MCF 10A (cell line): Measurements from ENCODE around the gene CFAP100. TPM values are rescaled to one million over a fixed set of nuclear protein-coding genes. Genes with fewer than 3 reads are reported as not detected.

Experiments
- BruUV-seq: library from RNA; stranded (reverse); fragments of 400-500 nt; replicated peaks from 2 replicates; lab custom pipeline; 2021; lab: Mats Ljungman, UMichigan
- CTCF ChIA-PET: fragments of 300-600 bp; sonication (Branson Sonifier 250); formaldehyde crosslinking; extraction: SDS; loops from one replicate; lab custom pipeline; 2021; ENCODE audit warnings: antibody characterized with exemption, inconsistent platforms; lab: Yijun Ruan, JAX
- POLR2A ChIA-PET: fragments of 300-600, 350-650 bp; sonication (Branson Sonifier 250); formaldehyde crosslinking; extraction: SDS; loops from one replicate; lab custom pipeline; 2020; ENCODE audit warnings: antibody characterized with exemption, inconsistent platforms; lab: Yijun Ruan, JAX
- DNase-seq: peaks from one replicate; pipeline ENCODE4 v3.0.0-alpha.2; 2018; ENCODE audit not compliant: unreplicated experiment
- H3K27ac Mint-ChIP-seq: one replicate; pipeline ENCODE4 v1.8.0; 2022; ENCODE audit warnings: mild to moderate bottlenecking, low read depth, mixed read lengths; ENCODE audit not compliant: unreplicated experiment
- H3K27me3 Mint-ChIP-seq: one replicate; pipeline ENCODE4 v1.8.0; 2022; ENCODE audit warnings: mixed read lengths; ENCODE audit not compliant: insufficient read depth, unreplicated experiment
- H3K36me3 Mint-ChIP-seq: one replicate; pipeline ENCODE4 v1.8.0; 2022; ENCODE audit warnings: mild to moderate bottlenecking, moderate library complexity, mixed read lengths; ENCODE audit not compliant: insufficient read depth, unreplicated experiment
- H3K4me1 Mint-ChIP-seq: one replicate; pipeline ENCODE4 v1.8.0; 2022; ENCODE audit warnings: mixed read lengths; ENCODE audit not compliant: insufficient read depth, unreplicated experiment
- H3K4me3 Mint-ChIP-seq: one replicate; pipeline ENCODE4 v1.8.0; 2022; ENCODE audit warnings: mild to moderate bottlenecking, moderate library complexity, mixed read lengths; ENCODE audit not compliant: unreplicated experiment
- H3K9me3 Mint-ChIP-seq: one replicate; pipeline ENCODE4 v1.8.0; 2022; ENCODE audit warnings: mixed read lengths; ENCODE audit not compliant: unreplicated experiment
- CTCF ChIP-seq: fragments of 200-600 bp; IDR thresholded peaks from one replicate; pipeline ENCODE4 v1.8.0; 2022; ENCODE audit warnings: antibody characterized with exemption, mild to moderate bottlenecking; ENCODE audit not compliant: unreplicated experiment
- intact Hi-C: fragments of 100-400 bp; cut with micrococcal nuclease; formaldehyde crosslinking; loops from 2 replicates; pipeline ENCODE4 v1.14.1; 2022
- total RNA-seq: library from RNA; stranded (reverse); gene quantifications from 2 replicates; pipeline ENCODE4 v1.2.3, GENCODE V29; 2022

CFAP100 gene
- total RNA-seq, 1 experiment from 2014 or later, result not detected

GRCh38 chr3:126423191-126424038 lies 28.7 kb downstream of the CFAP100 start:
- Mint-ChIP-seq H3K27ac (no peak overlapping the region), H3K36me3 (no peaks in the 10 kb centered on the region), H3K4me3 (no peak overlapping the region), H3K9me3 (peaks cover 7% of the 10 kb centered on the region), H3K4me1 (peaks cover 7% of the 10 kb centered on the region), H3K27me3 (no peaks in the 10 kb centered on the region)
- intact Hi-C loops, result no loop called here
- ChIA-PET CTCF (interaction anchor here (0.9 kb wide), 1 partner anchor 291 kb away, joined by 3 read pairs; no protein-coding TSS in a partner anchor), POLR2A (interaction anchor here (0.6 kb wide), 2 partner anchors 32 to 291 kb away, joined by 3 read pairs; no protein-coding TSS in a partner anchor)
- no peak for DNase-seq
- BruUV-seq, result no TSS peak
- TF ChIP-seq CTCF, result no peak

- Mint-ChIP-seq H3K4me3 (no peak overlapping the region), H3K27ac (no peak overlapping the region), H3K36me3 (no peaks in the 10 kb centered on the region), H3K27me3 (no peaks in the 10 kb centered on the region), H3K4me1 (peaks cover 7% of the 10 kb centered on the region), H3K9me3 (peaks cover 7% of the 10 kb centered on the region)
- BruUV-seq, result no TSS peak
- ChIA-PET CTCF (interaction anchor here (1.3 kb wide), 1 partner anchor 290 kb away, joined by 3 read pairs; no protein-coding TSS in a partner anchor), POLR2A (interaction anchor here (0.6 kb wide), 1 partner anchor 291 kb away, joined by 3 read pairs; no protein-coding TSS in a partner anchor)
- DNase-seq, result no peak
- no peak for TF ChIP-seq CTCF
- intact Hi-C loops, result no loop called here
Observed at GRCh38 chr3:126424039-126424717, 29.5 kb downstream of the CFAP100 start.

- CTCF ChIA-PET, result interaction anchor here (1.3 kb wide), 1 partner anchor 291 kb away, joined by 3 read pairs; no protein-coding TSS in a partner anchor
- no peak overlapping the region for H3K27ac Mint-ChIP-seq
- intact Hi-C loops, result no loop called here
- no TSS peak for BruUV-seq
- H3K4me1 Mint-ChIP-seq, result peaks cover 7% of the 10 kb centered on the region
- no peak for DNase-seq
- POLR2A ChIA-PET, result no interaction called here
- H3K27me3 Mint-ChIP-seq, result no peaks in the 10 kb centered on the region
- no peak for TF ChIP-seq CTCF
- no peaks in the 10 kb centered on the region for H3K36me3 Mint-ChIP-seq
- H3K9me3 Mint-ChIP-seq, result peaks cover 7% of the 10 kb centered on the region
- H3K4me3 Mint-ChIP-seq, result no peak overlapping the region
Observed at GRCh38 chr3:126424751-126425150, 30.0 kb downstream of the CFAP100 start.

- H3K27ac Mint-ChIP-seq, result no peak overlapping the region
- H3K4me3 Mint-ChIP-seq, result no peak overlapping the region
- no peak for TF ChIP-seq CTCF
- no peaks in the 10 kb centered on the region for H3K36me3 Mint-ChIP-seq
- BruUV-seq, result no TSS peak
- intact Hi-C loops, result no loop called here
- H3K9me3 Mint-ChIP-seq, result peaks cover under 1% of the 10 kb centered on the region
- DNase-seq, result no peak
- ChIA-PET POLR2A (no interaction called here), CTCF (interaction anchor here (0.6 kb wide), 1 partner anchor 415 kb away, joined by 4 read pairs; no protein-coding TSS in a partner anchor)
- H3K4me1 Mint-ChIP-seq, result peaks cover 5% of the 10 kb centered on the region
- no peaks in the 10 kb centered on the region for H3K27me3 Mint-ChIP-seq
Observed at GRCh38 chr3:126431103-126431534, 36.4 kb downstream of the CFAP100 start.
